ENCODE data around the gene DNAJC18.

The DNAJC18 gene

GRCh38 chr5:139361835-139362429 is 77.4 kb downstream of the DNAJC18 start:
- DNase-seq (ENCODE audit: low read depth) = no peak
- TF ChIP-seq, protein P1, sequence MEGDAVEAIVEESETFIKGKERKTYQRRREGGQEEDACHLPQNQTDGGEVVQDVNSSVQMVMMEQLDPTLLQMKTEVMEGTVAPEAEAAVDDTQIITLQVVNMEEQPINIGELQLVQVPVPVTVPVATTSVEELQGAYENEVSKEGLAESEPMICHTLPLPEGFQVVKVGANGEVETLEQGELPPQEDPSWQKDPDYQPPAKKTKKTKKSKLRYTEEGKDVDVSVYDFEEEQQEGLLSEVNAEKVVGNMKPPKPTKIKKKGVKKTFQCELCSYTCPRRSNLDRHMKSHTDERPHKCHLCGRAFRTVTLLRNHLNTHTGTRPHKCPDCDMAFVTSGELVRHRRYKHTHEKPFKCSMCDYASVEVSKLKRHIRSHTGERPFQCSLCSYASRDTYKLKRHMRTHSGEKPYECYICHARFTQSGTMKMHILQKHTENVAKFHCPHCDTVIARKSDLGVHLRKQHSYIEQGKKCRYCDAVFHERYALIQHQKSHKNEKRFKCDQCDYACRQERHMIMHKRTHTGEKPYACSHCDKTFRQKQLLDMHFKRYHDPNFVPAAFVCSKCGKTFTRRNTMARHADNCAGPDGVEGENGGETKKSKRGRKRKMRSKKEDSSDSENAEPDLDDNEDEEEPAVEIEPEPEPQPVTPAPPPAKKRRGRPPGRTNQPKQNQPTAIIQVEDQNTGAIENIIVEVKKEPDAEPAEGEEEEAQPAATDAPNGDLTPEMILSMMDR (conservative IDR thresholded peaks at IDR 0.05; ENCODE audit: control insufficient read depth, insufficient read depth, low read depth, low read length) = no peak

DNA sequence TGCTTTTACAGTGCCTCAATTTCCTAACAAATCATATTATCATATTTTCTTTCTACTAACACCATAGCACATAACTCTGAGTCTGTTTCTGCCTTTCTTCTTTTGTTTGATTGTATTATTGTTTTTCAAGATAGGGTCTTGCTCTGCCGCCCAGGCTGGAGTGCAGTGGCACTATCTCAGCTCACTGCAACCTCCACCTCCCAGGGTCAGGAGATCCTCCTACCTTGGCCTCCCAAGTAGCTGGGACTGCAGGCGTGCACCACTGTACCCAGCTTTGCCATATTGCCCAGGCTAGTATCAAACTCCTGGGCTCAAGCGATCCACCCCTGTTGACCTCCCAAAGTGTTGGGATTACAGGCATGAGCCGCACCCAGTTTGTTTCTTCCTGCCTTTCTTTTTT is 78.9 kb downstream of the DNAJC18 start:
- DNase-seq (ENCODE audit: low read depth) = no peak
- no peak overlapping the region for H3K4me3 ChIP-seq (ENCODE audit: control insufficient read depth, low read depth, low read length)

More at GRCh38 chr5:139361835-139362429, 77.4 kb downstream of the DNAJC18 start:
- no peak overlapping the region for H3K4me3 ChIP-seq (ENCODE audit: control insufficient read depth, low read depth, low read length)

More for the DNA sequence above, 78.9 kb downstream of the DNAJC18 start:
- TF ChIP-seq, protein P1 (conservative IDR thresholded peaks at IDR 0.05; ENCODE audit: control insufficient read depth, insufficient read depth, low read depth, low read length) = no peak

All from fibroblast of mammary gland (primary cell).